ENCODE measurements around the gene CCDC91. TPM values are rescaled to one million over a fixed set of nuclear protein-coding genes. Genes with fewer than 3 reads are reported as not detected.

The CCDC91 gene
- total RNA-seq, 2 donors from 2014 or later, result 37.9 to 40.7 TPM

- intact Hi-C loops (cut with DNase I), result no loop called here
- no peak for DNase-seq (ENCODE audit: low spot score)
These were observed 353.0 kb downstream of the CCDC91 start for GRCh38 chr12:28543021-28543890.

DNA sequence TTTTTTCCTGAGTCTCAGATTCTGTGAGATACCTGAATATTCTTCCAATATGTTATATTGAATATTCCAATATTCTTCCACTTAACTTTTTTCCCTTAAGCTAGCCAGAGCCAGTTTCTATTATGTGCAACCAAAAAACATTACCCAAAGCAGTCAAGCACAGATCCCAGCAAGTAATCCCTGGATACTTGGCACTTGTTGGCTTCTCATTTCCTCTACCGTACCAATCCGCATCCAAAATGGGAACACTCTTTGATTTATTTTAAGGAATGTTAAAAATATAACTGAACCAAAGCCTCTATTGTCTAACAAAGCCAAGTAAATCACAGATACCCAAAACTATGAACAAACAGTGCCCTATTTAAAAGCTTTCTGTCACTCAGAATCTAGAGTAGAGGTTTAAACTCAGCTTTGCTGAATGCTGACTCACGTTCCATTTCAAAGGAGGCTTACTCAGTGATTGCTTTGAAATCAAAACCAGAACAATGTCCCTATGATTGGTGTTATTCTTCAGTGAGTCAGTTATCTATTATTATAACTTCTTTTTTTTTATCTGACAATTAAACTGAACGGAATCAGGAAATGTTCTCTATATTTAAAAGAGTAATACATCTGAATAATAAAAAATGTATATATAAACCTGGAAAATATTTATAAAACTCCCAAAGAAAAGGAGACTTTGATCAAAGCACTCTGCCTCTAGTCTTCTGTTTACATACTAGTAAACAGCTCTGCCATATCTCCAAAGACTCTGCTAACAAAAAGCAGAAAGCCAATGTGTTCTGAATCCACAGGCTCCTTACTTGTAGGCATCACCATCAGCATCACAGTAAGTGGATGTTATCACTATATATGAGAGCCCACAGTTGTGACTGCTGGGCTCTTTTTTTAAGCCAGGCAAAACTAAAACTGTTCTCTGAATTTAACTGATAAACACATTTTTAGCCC, 360.8 kb downstream of the CCDC91 start:
- intact Hi-C loops (cut with DNase I), result no loop called here
- no peak for DNase-seq (ENCODE audit: low spot score)

- intact Hi-C loops (cut with DNase I), result no loop called here
These were observed 362.2 kb downstream of the CCDC91 start for GRCh38 chr12:28552251-28552970.

DNA sequence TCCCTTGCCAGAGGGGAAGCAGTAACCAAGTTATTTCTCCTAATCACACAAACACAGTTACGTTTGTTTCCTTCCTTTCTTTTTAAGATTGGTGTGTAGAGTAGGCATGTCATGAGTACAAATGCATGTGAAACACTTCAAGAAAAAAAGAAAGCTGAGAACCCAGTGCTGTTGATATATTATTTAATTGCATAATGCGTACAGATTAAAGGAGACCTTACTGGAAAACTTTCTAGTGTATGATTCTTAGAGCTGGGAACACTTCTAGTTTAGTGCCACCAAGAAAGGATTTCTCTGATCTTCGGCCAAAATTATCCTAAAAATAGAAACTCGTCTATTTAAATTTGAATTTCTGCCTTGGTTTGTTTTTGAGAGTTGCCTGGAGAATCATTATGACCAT, 365.5 kb downstream of the CCDC91 start:
- intact Hi-C loops (cut with DNase I), result no loop called here
- no peak for DNase-seq (ENCODE audit: low spot score)

More at GRCh38 chr12:28552251-28552970, 362.2 kb downstream of the CCDC91 start:
- no peak for DNase-seq (ENCODE audit: low spot score)

DNA sequence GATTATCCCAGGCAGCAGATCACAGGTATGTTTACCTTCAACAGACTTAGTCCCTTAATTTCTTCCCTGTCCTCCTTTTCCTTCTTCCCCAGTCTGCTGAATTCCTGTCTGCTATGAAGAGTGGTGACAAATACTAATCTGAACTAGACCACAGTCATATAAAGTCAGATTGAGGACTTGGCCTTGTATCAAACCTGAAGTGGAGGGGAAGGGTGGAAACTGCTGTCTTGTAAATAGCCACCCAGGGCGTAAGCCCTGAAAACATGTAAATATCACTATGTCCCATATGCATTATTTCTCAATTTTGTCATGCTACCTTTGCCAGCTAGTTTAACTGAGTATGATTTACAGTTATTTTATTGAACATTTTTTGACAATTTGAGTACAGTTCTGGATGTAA, 368.0 kb downstream of the CCDC91 start:
- no peak for DNase-seq (ENCODE audit: low spot score)
- intact Hi-C loops (cut with DNase I), result no loop called here

GRCh38 chr12:28563286-28563685, 373.0 kb downstream of the CCDC91 start:
- no peak for DNase-seq (ENCODE audit: low spot score)
- intact Hi-C loops (cut with DNase I), result no loop called here

GRCh38 chr12:28563936-28564335, 373.7 kb downstream of the CCDC91 start:
- intact Hi-C loops (cut with DNase I), result no loop called here
- DNase-seq (ENCODE audit: low spot score), result no peak

GRCh38 chr12:28568118-28568517, 377.9 kb downstream of the CCDC91 start:
- no peak for DNase-seq (ENCODE audit: low spot score)
- intact Hi-C loops (cut with DNase I), result no loop called here

GRCh38 chr12:28568704-28569103, 378.4 kb downstream of the CCDC91 start:
- DNase-seq (ENCODE audit: low spot score), result no peak
- intact Hi-C loops (cut with DNase I), result no loop called here

- DNase-seq (ENCODE audit: low spot score), result no peak
- intact Hi-C loops (cut with DNase I), result no loop called here
These were observed 379.6 kb downstream of the CCDC91 start for GRCh38 chr12:28569698-28570411.

DNA sequence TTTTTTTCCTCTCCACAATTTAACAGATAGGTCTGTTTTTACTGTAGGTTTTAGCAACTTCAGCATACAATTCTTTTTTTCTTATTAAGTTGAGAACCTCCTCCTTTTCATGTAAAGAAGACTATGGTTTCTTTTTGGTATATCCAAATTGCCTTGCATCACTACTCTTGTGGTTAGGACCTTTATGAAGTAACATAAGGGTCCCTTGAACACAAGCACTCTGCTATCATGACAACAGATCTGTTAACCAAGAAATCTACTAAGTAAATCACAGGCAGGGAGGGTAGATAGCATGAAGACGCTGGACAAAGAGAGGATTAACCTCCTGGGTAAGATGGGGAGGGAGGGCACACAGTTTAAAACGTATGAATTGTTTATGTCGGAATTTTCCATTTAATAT, 380.6 kb downstream of the CCDC91 start:
- intact Hi-C loops (cut with DNase I), result no loop called here
- no peak for DNase-seq (ENCODE audit: low spot score)

DNA sequence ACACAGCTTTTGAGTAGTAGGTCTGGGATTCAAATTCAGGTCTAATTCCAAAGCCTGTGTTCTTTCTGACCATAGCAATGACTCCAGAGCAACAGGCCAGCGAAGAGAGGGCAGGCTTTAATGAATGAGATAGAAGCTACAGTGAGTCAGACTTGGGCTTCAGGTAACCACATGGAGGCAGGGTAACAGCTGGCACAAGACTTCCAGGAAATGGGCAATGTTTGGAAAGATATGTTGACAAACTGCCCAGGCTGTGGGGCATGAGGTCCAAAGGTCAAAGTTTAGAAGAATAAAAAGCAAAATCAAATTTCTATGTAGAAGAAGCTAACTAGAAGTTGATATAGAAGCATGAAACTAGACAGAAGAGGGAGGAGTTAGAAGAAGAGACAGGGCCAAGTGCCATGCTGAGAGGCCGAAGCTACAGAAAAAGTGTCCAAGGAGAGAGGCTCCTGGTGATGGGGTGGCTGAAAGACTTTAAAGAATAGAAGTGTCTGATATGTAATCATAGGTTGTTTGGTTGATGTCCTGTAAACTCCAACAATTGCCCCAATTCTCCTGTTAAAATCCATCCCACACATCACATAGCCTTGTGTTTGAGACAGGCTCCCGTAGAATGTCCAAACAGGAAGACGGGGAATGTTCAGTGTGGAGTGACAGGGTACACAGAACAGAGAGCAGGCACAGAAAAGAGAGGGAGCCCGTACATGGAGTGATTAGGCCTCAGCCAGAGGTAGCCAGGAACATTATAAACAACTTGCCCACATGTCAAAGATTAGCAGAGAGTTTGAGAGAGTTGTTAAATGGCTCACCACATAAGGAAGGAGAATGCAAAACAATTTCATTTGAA, 384.7 kb downstream of the CCDC91 start:
- no peak for DNase-seq (ENCODE audit: low spot score)
- intact Hi-C loops (cut with DNase I), result no loop called here

DNA sequence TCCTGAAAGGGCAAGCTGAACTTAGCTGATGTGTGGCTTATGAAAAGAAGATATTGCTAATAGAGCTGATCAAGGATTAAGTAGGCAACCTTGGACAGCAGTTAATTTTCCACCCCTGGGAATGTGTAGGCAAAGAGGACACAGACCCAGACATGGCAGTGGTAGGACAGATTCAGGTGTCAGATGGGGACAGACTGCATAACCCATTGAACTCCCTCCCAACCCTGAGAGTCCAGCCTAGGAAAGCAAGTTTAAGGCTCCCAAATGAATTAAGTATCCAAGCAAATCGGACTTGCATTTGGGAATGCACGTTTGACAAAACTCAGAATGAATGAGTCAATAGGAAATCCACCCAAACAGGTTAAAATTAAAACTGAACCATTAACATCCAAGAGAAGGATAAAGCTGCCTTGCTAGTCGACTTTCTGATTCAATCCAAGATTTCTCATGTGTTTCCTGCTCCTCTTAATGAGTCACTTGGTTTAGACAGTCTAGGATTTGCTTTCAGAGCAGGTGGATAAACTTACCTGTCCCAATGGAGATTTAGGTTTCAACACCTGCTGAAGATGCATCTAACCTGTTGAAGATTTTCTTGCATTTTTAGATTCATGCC, 385.4 kb downstream of the CCDC91 start:
- intact Hi-C loops (cut with DNase I), result no loop called here

GRCh38 chr12:28578361-28578760, 388.1 kb downstream of the CCDC91 start:
- DNase-seq (ENCODE audit: low spot score), result no peak
- intact Hi-C loops (cut with DNase I), result no loop called here

More for the DNA sequence above, 385.4 kb downstream of the CCDC91 start:
- DNase-seq (ENCODE audit: low spot score), result no peak

- intact Hi-C loops (cut with DNase I), result no loop called here
- DNase-seq (ENCODE audit: low spot score), result no peak
These were observed 388.6 kb downstream of the CCDC91 start for GRCh38 chr12:28578833-28579252.

DNA sequence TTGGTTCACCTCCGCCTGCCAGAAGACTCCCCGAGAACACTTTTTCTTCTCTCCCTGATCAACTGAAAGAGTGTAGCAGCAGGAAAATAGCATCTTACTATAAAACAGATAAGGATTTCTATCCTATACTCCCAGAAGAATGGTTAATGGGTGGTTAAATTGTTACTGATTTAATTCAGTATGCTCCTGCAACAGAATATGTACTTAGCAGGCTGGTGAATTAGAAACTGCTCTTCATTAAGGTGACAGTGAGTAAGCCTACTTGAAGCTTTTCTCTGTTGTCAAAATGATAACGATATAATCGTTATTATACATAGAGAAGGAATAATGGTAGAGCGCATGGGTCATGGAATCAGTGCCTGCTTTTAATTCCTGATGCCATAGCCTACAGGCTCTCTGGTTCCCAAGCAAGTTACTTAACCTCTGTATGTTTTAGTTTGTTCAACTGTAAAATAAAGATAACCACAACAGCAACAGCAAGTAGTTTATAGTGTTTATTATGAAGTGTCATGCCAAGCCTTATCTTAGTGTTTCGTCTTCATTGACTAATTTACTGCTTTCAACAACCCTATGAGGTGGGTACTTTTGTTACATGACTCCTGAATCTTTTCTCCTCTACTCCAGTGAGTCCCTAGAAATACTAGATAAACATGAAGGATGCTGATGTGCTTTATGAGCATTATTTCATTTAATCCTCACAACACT, 392.6 kb downstream of the CCDC91 start:
- intact Hi-C loops (cut with DNase I), result no loop called here
- no peak for DNase-seq (ENCODE audit: low spot score)

GRCh38 chr12:28583701-28584261, 393.5 kb downstream of the CCDC91 start:
- no peak for DNase-seq (ENCODE audit: low spot score)
- intact Hi-C loops (cut with DNase I), result no loop called here
